MM.1S (cell line): Measurements from ENCODE around the gene DNTT.

Experiments
- EZH2 ChIP-seq: fragments of 300-600 bp; sonication (generic); optimal IDR thresholded peaks from 2 replicates; pipeline ENCODE3; 2017; ENCODE audit warnings: low read depth, mild to moderate bottlenecking, antibody characterized with exemption, low read length, mixed read lengths
- EZH2phosphoT487 ChIP-seq: fragments of 300-600 bp; sonication (generic); IDR thresholded peaks from 2 replicates; pipeline ENCODE4 v1.6.1; 2018; ENCODE audit warnings: antibody characterized with exemption, low read length
- TF ChIP-seq, protein P1 (sequence below): fragments of 300-600 bp; sonication (generic); IDR thresholded peaks from 2 replicates; pipeline ENCODE4 v1.5.1; 2016; ENCODE audit warnings: antibody characterized with exemption, low read length, mixed read lengths

DNA sequence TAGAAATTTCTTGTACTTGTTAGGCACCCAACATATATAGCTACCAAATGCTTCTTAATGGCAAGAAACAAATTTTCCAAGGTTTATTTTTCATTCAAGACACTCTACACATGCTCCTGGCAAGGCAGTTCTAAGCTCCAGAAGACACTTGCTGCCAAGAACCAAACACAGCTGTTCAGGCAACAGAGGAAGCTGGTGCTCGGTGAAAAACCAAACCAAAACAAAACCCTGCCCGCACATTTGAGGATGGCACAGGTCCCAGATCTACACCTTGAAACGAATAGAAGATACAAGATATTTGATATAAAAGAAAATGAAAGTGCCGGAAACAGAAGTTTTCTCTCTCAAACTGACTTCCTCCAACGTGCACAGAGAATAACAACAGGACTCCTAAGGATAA lies 4.9 kb upstream of the DNTT start:
- TF ChIP-seq, protein P1, sequence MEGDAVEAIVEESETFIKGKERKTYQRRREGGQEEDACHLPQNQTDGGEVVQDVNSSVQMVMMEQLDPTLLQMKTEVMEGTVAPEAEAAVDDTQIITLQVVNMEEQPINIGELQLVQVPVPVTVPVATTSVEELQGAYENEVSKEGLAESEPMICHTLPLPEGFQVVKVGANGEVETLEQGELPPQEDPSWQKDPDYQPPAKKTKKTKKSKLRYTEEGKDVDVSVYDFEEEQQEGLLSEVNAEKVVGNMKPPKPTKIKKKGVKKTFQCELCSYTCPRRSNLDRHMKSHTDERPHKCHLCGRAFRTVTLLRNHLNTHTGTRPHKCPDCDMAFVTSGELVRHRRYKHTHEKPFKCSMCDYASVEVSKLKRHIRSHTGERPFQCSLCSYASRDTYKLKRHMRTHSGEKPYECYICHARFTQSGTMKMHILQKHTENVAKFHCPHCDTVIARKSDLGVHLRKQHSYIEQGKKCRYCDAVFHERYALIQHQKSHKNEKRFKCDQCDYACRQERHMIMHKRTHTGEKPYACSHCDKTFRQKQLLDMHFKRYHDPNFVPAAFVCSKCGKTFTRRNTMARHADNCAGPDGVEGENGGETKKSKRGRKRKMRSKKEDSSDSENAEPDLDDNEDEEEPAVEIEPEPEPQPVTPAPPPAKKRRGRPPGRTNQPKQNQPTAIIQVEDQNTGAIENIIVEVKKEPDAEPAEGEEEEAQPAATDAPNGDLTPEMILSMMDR, result no peak
- TF ChIP-seq EZH2 (no peak), EZH2phosphoT487 (no peak)
